ENCODE data around the gene NLRC5.

The NLRC5 gene

DNA sequence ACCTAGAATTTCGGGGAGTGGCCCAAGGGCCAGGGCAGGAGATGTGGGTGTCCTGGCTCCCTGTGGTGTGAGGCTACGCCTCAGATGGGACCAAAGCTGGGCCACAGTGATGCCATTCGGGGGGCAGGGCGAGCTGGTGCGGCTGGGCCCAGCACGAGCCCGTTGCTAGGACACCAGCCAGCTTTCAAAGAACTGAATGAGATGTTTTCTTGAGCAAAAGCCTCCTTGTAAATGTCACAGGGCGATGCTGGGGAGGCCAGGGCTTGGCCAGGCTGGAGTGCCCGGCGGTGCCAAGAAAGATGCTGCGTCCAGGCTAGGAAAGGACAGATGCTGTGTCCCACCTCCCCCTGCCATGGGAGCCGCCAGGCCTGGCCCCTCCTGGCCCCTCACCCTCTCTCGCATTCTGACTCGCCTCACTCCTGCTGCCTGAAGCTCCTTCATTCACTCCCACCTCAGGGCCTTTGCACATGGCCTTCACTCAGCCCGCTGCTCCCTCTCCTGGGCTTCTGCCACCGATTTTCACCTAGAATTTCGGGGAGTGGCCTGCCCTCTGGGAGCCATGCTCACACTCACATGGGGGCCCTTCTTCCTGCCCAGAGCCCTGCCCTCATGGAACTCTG, 142.1 kb downstream of the NLRC5 start:
- DNase-seq: no peak

DNA sequence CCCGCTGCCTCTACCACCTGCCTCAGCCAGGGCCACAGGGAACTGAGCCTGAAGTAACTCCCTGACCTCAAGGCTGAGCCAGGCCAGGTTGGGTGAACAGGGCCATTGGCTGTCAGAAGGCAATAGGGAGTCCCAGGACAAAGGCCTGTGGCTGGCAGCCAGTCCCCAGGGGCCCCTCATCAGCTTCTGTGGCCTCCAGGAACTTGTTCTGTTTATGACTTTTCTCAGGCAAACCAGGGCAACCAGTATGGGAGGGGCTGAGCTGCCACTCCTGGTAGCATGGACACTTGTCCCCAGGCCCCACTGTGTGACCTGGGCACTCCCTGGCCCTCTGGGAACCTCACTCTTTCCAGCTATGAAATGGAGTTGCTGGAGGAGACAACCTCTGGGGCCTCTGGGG, 143.1 kb downstream of the NLRC5 start:
- DNase-seq: no peak

DNA sequence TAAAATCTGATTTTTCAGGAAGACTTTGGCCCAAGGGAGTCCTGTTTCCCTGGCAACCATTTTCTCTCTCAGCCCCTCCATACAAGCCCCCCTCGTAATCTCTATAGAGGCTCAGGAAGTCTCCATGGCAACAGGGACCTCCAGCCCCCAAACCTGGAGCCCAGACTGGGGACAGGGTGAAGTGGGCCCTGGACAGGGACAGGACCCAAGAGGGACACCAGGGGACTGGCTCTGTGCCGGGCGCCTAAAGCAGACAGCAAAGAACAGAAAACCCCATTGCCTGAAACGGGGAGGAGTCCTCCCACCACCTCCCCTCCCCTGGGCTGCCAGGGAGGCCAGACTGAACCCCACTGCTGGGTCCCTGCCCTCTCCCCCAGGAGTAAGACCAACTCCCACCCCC, 143.7 kb downstream of the NLRC5 start:
- DNase-seq: no peak

Data from NCI-H774 (cell line).